Erythroblast (primary cell): ENCODE results near the gene TRAF4.

Experiments
- GATA1 ChIP-seq: IDR thresholded peaks from 2 replicates; pipeline ENCODE4 v1.6.1; 2011; ENCODE audit warnings: low read depth, mild to moderate bottlenecking, control low read depth, low read length, moderate library complexity
- POLR2A ChIP-seq: IDR thresholded peaks from 2 replicates; pipeline ENCODE4 v1.6.1; 2011; ENCODE audit warnings: mild to moderate bottlenecking, low read length

- TF ChIP-seq GATA1: no peak
- no peak for TF ChIP-seq POLR2A
Observed at GRCh38 chr17:28729950-28730330, 13.9 kb upstream of the TRAF4 start.
